DOHH2 (cell line): Measurements from ENCODE around the gene CBX3.

Experiments
- H3F3A ChIP-seq: fragments of 200-600 bp; sonication (generic), shearing (Covaris generic); 2 replicates; pipeline ENCODE4 v1.6.0; 2016; ENCODE audit warnings: antibody characterized with exemption, mild to moderate bottlenecking; ENCODE audit not compliant: control insufficient read depth, insufficient read depth
- H3K27ac ChIP-seq: fragments of 200-600 bp; sonication (generic); 2 replicates; pipeline ENCODE4 v1.5.1; 2014; ENCODE audit warnings: low read depth, mild to moderate bottlenecking, low read length, moderate library complexity
- H3K27me3 ChIP-seq: fragments of 200-600 bp; sonication (generic); 2 replicates; pipeline ENCODE4 v1.6.1; 2014; ENCODE audit warnings: mild to moderate bottlenecking, low read length, mixed read lengths; ENCODE audit not compliant: control insufficient read depth
- H3K36me3 ChIP-seq: fragments of 200-600 bp; sonication (generic); 2 replicates; pipeline ENCODE4 v1.6.1; 2014; ENCODE audit warnings: mild to moderate bottlenecking, low read length, moderate library complexity, mixed read lengths; ENCODE audit not compliant: control insufficient read depth
- H3K4me1 ChIP-seq: fragments of 200-600 bp; sonication (generic); 2 replicates; pipeline ENCODE4 v1.6.1; 2014; ENCODE audit warnings: mild to moderate bottlenecking, low read length, mixed read lengths; ENCODE audit not compliant: control insufficient read depth
- H3K4me2 ChIP-seq: fragments of 200-600 bp; sonication (generic); 2 replicates; pipeline ENCODE4 v1.6.0; 2014; ENCODE audit warnings: mild to moderate bottlenecking, low read length, moderate library complexity
- H3K4me3 ChIP-seq: fragments of 200-600 bp; sonication (generic); 2 replicates; pipeline ENCODE4 v1.5.1; 2014; ENCODE audit warnings: mild to moderate bottlenecking, low read length, mixed read lengths
- H3K79me2 ChIP-seq: fragments of 200-600 bp; sonication (generic); 2 replicates; pipeline ENCODE4 v1.6.1; 2014; ENCODE audit warnings: mild to moderate bottlenecking, low read length, mixed read lengths; ENCODE audit not compliant: control insufficient read depth
- H3K9me2 ChIP-seq: fragments of 200-600 bp; sonication (generic); replicated peaks from 2 replicates; pipeline ENCODE4 v1.6.1; 2014; ENCODE audit warnings: mild to moderate bottlenecking, low read length, mixed read lengths; ENCODE audit not compliant: control insufficient read depth
- H3K9me3 ChIP-seq: fragments of 200-600 bp; sonication (generic); 2 replicates; pipeline ENCODE4 v1.6.1; 2014; ENCODE audit warnings: antibody characterized with exemption, low read length, mixed read lengths; ENCODE audit not compliant: control insufficient read depth, insufficient read depth
- H4K20me1 ChIP-seq: fragments of 200-600 bp; sonication (generic); 2 replicates; pipeline ENCODE4 v1.6.0; 2014; ENCODE audit warnings: low read depth, mild to moderate bottlenecking, antibody characterized with exemption, low read length, moderate library complexity; ENCODE audit not compliant: control insufficient read depth, insufficient read depth
- EZH2phosphoT487 ChIP-seq: fragments of 200-600 bp; sonication (generic); IDR thresholded peaks from 2 replicates; pipeline ENCODE4 v1.6.1; 2017; ENCODE audit warnings: borderline replicate concordance, mild to moderate bottlenecking, antibody characterized with exemption, low read length, moderate library complexity, mixed read lengths
- TF ChIP-seq, protein P1 (sequence below): fragments of 200-600 bp; sonication (generic); IDR thresholded peaks from one replicate; pipeline ENCODE4 v1.5.1; 2014; ENCODE audit warnings: antibody characterized with exemption, mild to moderate bottlenecking, low read depth, low read length; ENCODE audit not compliant: poor library complexity, severe bottlenecking

The CBX3 gene

DNA sequence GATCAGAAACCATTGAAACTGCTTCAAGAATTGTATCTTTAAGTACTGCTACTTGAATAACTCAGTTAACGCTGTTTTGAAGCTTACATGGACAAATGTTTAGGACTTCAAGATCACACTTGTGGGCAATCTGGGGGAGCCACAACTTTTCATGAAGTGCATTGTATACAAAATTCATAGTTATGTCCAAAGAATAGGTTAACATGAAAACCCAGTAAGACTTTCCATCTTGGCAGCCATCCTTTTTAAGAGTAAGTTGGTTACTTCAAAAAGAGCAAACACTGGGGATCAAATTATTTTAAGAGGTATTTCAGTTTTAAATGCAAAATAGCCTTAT, 15.7 kb upstream of the CBX3 start:
- peaks cover 17% of the 10 kb centered on the region for H3K4me1 ChIP-seq
- no peaks in the 10 kb centered on the region for H3K9me3 ChIP-seq
- no peak for TF ChIP-seq EZH2phosphoT487
- TF ChIP-seq, protein P1, sequence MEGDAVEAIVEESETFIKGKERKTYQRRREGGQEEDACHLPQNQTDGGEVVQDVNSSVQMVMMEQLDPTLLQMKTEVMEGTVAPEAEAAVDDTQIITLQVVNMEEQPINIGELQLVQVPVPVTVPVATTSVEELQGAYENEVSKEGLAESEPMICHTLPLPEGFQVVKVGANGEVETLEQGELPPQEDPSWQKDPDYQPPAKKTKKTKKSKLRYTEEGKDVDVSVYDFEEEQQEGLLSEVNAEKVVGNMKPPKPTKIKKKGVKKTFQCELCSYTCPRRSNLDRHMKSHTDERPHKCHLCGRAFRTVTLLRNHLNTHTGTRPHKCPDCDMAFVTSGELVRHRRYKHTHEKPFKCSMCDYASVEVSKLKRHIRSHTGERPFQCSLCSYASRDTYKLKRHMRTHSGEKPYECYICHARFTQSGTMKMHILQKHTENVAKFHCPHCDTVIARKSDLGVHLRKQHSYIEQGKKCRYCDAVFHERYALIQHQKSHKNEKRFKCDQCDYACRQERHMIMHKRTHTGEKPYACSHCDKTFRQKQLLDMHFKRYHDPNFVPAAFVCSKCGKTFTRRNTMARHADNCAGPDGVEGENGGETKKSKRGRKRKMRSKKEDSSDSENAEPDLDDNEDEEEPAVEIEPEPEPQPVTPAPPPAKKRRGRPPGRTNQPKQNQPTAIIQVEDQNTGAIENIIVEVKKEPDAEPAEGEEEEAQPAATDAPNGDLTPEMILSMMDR, result no peak
- peaks cover 13% of the 10 kb centered on the region; the same call in 1 of the 2 replicates for H4K20me1 ChIP-seq
- peaks cover 63% of the 10 kb centered on the region for H3K36me3 ChIP-seq
- no peak overlapping the region for H3K4me2 ChIP-seq
- H3K27ac ChIP-seq, result no peak overlapping the region
- peaks cover 100% of the 10 kb centered on the region for H3F3A ChIP-seq
- H3K27me3 ChIP-seq, result no peaks in the 10 kb centered on the region
- H3K79me2 ChIP-seq, result no peaks in the 10 kb centered on the region
- no peaks in the 10 kb centered on the region for H3K9me2 ChIP-seq
- no peak overlapping the region for H3K4me3 ChIP-seq

DNA sequence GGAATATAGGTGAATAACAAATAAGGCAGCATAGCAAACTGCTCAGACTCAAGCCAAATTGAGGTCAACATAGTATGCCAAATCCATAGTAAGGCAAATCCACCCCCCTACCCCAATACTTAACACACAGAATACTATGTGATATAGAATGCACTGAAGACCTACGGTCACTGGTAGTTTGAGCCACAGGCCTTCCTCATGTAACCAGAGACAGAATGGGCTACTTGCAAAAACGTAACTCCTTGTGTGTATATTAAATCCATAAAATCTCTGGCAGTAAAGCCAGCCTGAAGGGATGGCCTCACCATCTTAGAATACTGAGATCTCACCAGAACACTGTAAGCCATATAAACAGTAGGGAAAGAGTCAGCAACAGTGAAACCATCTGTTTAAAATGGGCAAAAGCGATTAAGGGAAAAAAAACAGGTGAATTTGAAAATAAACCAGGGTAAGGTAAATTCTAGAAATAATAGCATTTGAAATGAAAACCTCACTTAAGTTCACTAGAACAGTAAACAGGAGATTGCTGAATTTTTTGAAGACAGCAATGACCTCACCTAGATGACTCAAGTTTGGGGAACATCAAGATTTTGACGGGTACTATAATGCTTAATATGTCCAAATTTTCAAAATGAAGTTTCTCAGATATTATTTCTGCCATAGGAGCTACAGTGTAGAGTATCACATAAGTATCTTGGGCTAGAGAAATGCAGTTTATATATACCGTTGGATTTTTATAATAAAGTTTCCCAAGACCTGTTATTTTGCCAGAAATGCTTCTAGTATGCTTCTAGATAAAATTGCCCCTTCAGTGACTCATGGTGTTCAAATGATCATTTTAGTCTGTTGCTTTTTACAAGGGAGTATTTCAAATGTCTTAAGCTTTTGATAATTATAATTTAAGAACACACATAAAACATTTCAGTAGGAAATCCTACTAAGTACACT, 14.9 kb upstream of the CBX3 start:
- Histone ChIP-seq H3K4me3 (no peak overlapping the region), H3K36me3 (peaks cover 71% of the 10 kb centered on the region), H3K27ac (peak overlapping the region; percentile 56), H3F3A (peaks cover 100% of the 10 kb centered on the region), H3K4me1 (peaks cover 17% of the 10 kb centered on the region), H3K9me3 (no peaks in the 10 kb centered on the region), H3K79me2 (peaks cover 3% of the 10 kb centered on the region; the same call in 1 of the 2 replicates), H3K27me3 (no peaks in the 10 kb centered on the region), H3K4me2 (no peak overlapping the region), H4K20me1 (peaks cover 15% of the 10 kb centered on the region; the same call in 1 of the 2 replicates), H3K9me2 (no peaks in the 10 kb centered on the region)
- TF ChIP-seq, protein P1, result no peak
- TF ChIP-seq EZH2phosphoT487, result no peak

- Histone ChIP-seq H3K27ac (peak overlapping the region; percentile 56), H3K4me2 (no peak overlapping the region; the same call in 1 of the 2 replicates), H3K9me3 (no peaks in the 10 kb centered on the region), H3K4me3 (no peak overlapping the region), H3K36me3 (peaks cover 80% of the 10 kb centered on the region), H3K79me2 (peaks cover 11% of the 10 kb centered on the region), H4K20me1 (peaks cover 23% of the 10 kb centered on the region), H3K27me3 (no peaks in the 10 kb centered on the region), H3F3A (peaks cover 100% of the 10 kb centered on the region), H3K4me1 (peaks cover 21% of the 10 kb centered on the region), H3K9me2 (no peaks in the 10 kb centered on the region)
- TF ChIP-seq EZH2phosphoT487, result no peak
- TF ChIP-seq, protein P1, result no peak
Measured at GRCh38 chr7:26187380-26188205, 14.0 kb upstream of the CBX3 start.
